ENCODE results near the gene NLRC4. TPM values are rescaled to one million over a fixed set of nuclear protein-coding genes. Genes with fewer than 3 reads are reported as not detected.

Gene NLRC4
- total and polyA plus RNA-seq, 8 donors: 0.30 to 1.3 (median 0.83) TPM; not detected in 2

DNA sequence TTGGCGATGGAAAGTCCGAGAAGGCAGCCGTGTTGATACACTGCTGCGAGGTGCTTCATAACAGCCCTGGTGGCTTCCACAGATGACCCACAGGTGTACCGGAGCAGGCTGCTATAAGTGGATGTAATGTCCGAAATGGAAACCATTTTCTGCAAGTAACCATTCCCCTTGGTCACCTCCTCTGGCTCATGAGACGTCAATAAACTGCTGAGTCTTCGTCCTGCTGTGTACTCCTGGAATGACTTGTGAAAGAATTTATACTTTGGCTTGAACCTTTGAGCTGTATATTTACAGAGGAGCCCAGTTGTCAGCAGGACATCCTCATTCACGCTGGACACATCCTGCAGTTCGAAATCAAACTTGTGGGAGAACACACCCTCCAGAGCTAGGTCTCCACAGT lies 14.4 kb downstream of the NLRC4 start:
- H3K27me3 ChIP-seq: no peaks in the 10 kb centered on the region
- no peak overlapping the region for H3K4me3 ChIP-seq
- intact Hi-C loops (cut with DNase I; ENCODE audit: low total_unique reads): no loop called here
- DNase-seq: no peak
- no peak for TF ChIP-seq EP300 (IDR thresholded peaks at IDR 0.05)
- TF ChIP-seq POLR2A (IDR thresholded peaks at IDR 0.05): no peak
- TF ChIP-seq, protein P1, sequence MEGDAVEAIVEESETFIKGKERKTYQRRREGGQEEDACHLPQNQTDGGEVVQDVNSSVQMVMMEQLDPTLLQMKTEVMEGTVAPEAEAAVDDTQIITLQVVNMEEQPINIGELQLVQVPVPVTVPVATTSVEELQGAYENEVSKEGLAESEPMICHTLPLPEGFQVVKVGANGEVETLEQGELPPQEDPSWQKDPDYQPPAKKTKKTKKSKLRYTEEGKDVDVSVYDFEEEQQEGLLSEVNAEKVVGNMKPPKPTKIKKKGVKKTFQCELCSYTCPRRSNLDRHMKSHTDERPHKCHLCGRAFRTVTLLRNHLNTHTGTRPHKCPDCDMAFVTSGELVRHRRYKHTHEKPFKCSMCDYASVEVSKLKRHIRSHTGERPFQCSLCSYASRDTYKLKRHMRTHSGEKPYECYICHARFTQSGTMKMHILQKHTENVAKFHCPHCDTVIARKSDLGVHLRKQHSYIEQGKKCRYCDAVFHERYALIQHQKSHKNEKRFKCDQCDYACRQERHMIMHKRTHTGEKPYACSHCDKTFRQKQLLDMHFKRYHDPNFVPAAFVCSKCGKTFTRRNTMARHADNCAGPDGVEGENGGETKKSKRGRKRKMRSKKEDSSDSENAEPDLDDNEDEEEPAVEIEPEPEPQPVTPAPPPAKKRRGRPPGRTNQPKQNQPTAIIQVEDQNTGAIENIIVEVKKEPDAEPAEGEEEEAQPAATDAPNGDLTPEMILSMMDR (IDR thresholded peaks at IDR 0.05): no peak
- WGBS, 5 donors: 82 to 90% (median 87%) methylated on average over 10 of the region's 10 CpGs
- H3K4me1 ChIP-seq: peaks cover 0 to 4% (median 0%) of the 10 kb centered on the region in 4 donors
- no peak overlapping the region for H3K27ac ChIP-seq
- no peaks in the 10 kb centered on the region for H3K9me3 ChIP-seq
- peaks cover 0 to 6% (median 0%) of the 10 kb centered on the region in 4 donors for H3K36me3 ChIP-seq

DNA sequence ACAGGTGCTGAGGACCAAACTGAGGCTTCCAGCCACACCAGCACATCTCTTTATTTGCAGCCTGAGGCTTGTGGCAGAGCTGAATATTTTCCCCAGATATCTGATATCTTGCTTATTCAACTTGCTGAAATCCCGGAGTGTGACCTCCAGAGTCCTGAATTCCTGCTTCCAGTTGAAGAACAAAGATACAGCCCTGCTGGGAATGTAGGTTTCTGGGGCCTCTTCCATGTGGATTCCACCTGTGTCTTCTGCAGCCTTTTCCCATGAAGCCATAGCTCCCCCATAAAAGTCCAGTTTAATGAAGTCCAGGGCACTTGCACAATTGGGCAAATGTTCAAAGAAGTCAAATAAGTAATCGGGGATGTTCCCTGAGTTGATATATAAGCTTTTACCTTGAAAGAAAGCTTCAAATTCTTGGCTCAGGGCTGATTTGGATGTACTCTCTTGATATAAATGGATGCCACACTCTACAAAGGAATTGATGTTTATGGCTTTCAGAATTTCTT lies 14.9 kb downstream of the NLRC4 start:
- DNase-seq: no peak
- Histone ChIP-seq H3K4me1 (peaks cover 0 to 4% (median 0%) of the 10 kb centered on the region in 4 donors), H3K27me3 (no peaks in the 10 kb centered on the region), H3K27ac (no peak overlapping the region), H3K36me3 (peaks cover 0 to 6% (median 0%) of the 10 kb centered on the region in 4 donors), H3K9me3 (no peaks in the 10 kb centered on the region), H3K4me3 (no peak overlapping the region)
- intact Hi-C loops (cut with DNase I; ENCODE audit: low total_unique reads): no loop called here
- WGBS, 5 donors: 66 to 81% (median 77%) methylated on average over 2 of the region's 2 CpGs
- TF ChIP-seq POLR2A (IDR thresholded peaks at IDR 0.05): no peak
- TF ChIP-seq, protein P1 (IDR thresholded peaks at IDR 0.05): no peak
- TF ChIP-seq EP300 (IDR thresholded peaks at IDR 0.05): no peak
- TF ChIP-seq POLR2AphosphoS5 (IDR thresholded peaks at IDR 0.05): no peak

DNA sequence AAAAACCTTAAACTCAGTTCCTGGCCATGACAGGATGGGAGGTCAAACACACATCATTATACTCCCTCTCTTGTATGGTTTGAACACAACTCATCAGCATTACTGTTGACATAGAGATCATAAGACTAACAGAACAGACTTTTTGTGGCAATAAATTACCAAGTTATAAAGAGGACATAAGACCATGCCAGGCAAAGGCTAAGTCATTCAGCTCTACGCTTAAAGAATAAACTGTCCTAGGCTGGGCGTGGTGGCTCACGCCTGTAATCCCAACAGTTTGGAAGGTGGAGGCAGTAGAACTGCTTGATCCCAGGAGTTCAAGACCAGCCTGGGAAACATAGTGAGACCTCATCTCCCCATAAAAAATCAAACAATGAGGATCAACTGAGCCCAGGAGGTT lies 16.4 kb downstream of the NLRC4 start:
- Histone ChIP-seq H3K4me3 (no peak overlapping the region), H3K9me3 (no peaks in the 10 kb centered on the region), H3K27ac (no peak overlapping the region), H3K27me3 (no peaks in the 10 kb centered on the region), H3K36me3 (peaks cover 0 to 4% (median 0%) of the 10 kb centered on the region in 4 donors), H3K4me1 (peaks cover 0 to 4% (median 0%) of the 10 kb centered on the region in 4 donors)
- DNase-seq: no peak
- intact Hi-C loops (cut with DNase I; ENCODE audit: low total_unique reads): no loop called here
- WGBS, 5 donors: 85 to 100% (median 88%) methylated on average over 3 of the region's 3 CpGs
- TF ChIP-seq EP300 (IDR thresholded peaks at IDR 0.05) (no peak), POLR2A (IDR thresholded peaks at IDR 0.05) (no peak), POLR2AphosphoS5 (IDR thresholded peaks at IDR 0.05) (no peak)
- TF ChIP-seq, protein P1 (IDR thresholded peaks at IDR 0.05): no peak

DNA sequence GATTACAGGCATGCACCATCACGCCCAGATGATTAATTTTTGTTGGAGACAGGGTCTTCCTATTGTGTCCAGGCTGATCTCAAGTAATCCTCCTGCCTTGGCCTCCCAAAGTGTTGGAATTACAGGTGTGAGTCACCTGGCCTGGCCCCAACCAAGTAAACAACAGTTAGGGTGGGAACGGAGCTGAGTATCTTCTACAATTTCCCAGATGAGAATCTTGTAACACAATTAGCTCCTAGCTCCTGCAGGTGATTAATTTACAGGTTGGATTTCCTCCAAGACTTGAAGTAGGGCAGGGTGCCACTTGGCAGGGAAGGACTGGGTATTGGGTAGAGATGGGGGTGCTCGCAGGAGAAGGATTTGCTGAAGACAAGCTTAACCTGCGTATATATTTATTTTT lies 17.8 kb downstream of the NLRC4 start:
- Histone ChIP-seq H3K27ac (no peak overlapping the region), H3K4me3 (no peak overlapping the region), H3K9me3 (no peaks in the 10 kb centered on the region), H3K36me3 (peaks cover 0 to 3% (median 0%) of the 10 kb centered on the region in 4 donors), H3K27me3 (no peaks in the 10 kb centered on the region), H3K4me1 (peaks cover 0 to 4% (median 0%) of the 10 kb centered on the region in 4 donors)
- DNase-seq: peak in 1 of 2 donors; percentile 67
- intact Hi-C loops (cut with DNase I; ENCODE audit: low total_unique reads): no loop called here
- 47 to 68% (median 52%) methylated on average over 4 of the region's 4 CpGs for WGBS, 5 donors
- TF ChIP-seq POLR2A (IDR thresholded peaks at IDR 0.05) (no peak), EP300 (IDR thresholded peaks at IDR 0.05) (no peak), POLR2AphosphoS5 (IDR thresholded peaks at IDR 0.05) (no peak)
- TF ChIP-seq, protein P1 (IDR thresholded peaks at IDR 0.05): no peak
